H9 (cell line): ENCODE results near the gene C1QTNF3. TPM values are rescaled to one million over a fixed set of nuclear protein-coding genes. Genes with fewer than 3 reads are reported as not detected.

ENCODE experiments used
- DNase-seq: peaks from one replicate; pipeline ENCODE4 v3.0.0-alpha.2; 2017
- H2AFZ ChIP-seq: one replicate; pipeline ENCODE4 v1.6.1; 2013; ENCODE audit warnings: mild to moderate bottlenecking, low read length, control low read depth, moderate library complexity
- H2AK5ac ChIP-seq: 2 replicates; pipeline ENCODE4 v1.6.1; 2013; ENCODE audit warnings: low read length, control low read depth, mixed read lengths; ENCODE audit not compliant: insufficient read length
- H2BK120ac ChIP-seq: one replicate; pipeline ENCODE4 v1.6.1; 2013; ENCODE audit warnings: low read depth, mild to moderate bottlenecking, low read length, control low read depth, inconsistent platforms; ENCODE audit not compliant: poor library complexity, severe bottlenecking
- H2BK12ac ChIP-seq: 2 replicates; pipeline ENCODE4 v1.6.1; 2013; ENCODE audit warnings: low read length, control low read depth, mixed read lengths, low read depth; ENCODE audit not compliant: insufficient read length
- H2BK15ac ChIP-seq: 2 replicates; pipeline ENCODE4 v1.6.1; 2013; ENCODE audit warnings: low read depth, low read length, control low read depth
- H2BK20ac ChIP-seq: one replicate; pipeline ENCODE4 v1.6.1; 2013; ENCODE audit warnings: low read depth, mild to moderate bottlenecking, low read length, control low read depth, inconsistent platforms; ENCODE audit not compliant: poor library complexity, severe bottlenecking
- H2BK5ac ChIP-seq: 2 replicates; pipeline ENCODE4 v1.6.1; 2013; ENCODE audit warnings: low read length, control low read depth, mixed read lengths; ENCODE audit not compliant: insufficient read length
- H3K14ac ChIP-seq: 2 replicates; pipeline ENCODE4 v1.6.1; 2013; ENCODE audit warnings: low read length, control low read depth; ENCODE audit not compliant: insufficient read depth
- H3K18ac ChIP-seq: 2 replicates; pipeline ENCODE4 v1.6.1; 2013; ENCODE audit warnings: low read depth, mild to moderate bottlenecking, mixed read lengths, low read length, control low read depth; ENCODE audit not compliant: insufficient read length
- H3K23ac ChIP-seq: 2 replicates; pipeline ENCODE4 v1.6.1; 2013; ENCODE audit warnings: low read length, control low read depth, mixed read lengths, low read depth; ENCODE audit not compliant: insufficient read length
- H3K23me2 ChIP-seq: 2 replicates; pipeline ENCODE4 v1.6.1; 2013; ENCODE audit warnings: low read depth, mild to moderate bottlenecking, mixed read lengths, low read length, control low read depth; ENCODE audit not compliant: insufficient read length, poor library complexity, severe bottlenecking
- H3K27ac ChIP-seq: 2 replicates; pipeline ENCODE4 v1.5.1; 2013; ENCODE audit warnings: low read length, control low read depth, mixed read lengths, low read depth; ENCODE audit not compliant: insufficient read length
- H3K27me3 ChIP-seq: 2 replicates; pipeline ENCODE4 v1.6.1; 2013; ENCODE audit warnings: low read length, control low read depth, inconsistent platforms; ENCODE audit not compliant: insufficient read depth
- H3K4ac ChIP-seq: 2 replicates; pipeline ENCODE4 v1.6.1; 2013; ENCODE audit warnings: low read depth, mild to moderate bottlenecking, control low read depth, inconsistent platforms, low read length, moderate library complexity
- H3K4me1 ChIP-seq: 2 replicates; pipeline ENCODE4 v1.6.1; 2013; ENCODE audit warnings: low read length, control low read depth, inconsistent platforms; ENCODE audit not compliant: insufficient read depth
- H3K4me2 ChIP-seq: 2 replicates; pipeline ENCODE4 v1.6.1; 2013; ENCODE audit warnings: low read length, control low read depth, mixed read lengths; ENCODE audit not compliant: insufficient read length, insufficient read depth
- H3K56ac ChIP-seq: 2 replicates; pipeline ENCODE4 v1.6.1; 2013; ENCODE audit warnings: low read depth, mild to moderate bottlenecking, mixed read lengths, low read length, control low read depth; ENCODE audit not compliant: insufficient read length
- H3K79me1 ChIP-seq: 2 replicates; pipeline ENCODE4 v1.6.1; 2013; ENCODE audit warnings: low read depth, mild to moderate bottlenecking, moderate library complexity, low read length, control low read depth, inconsistent platforms; ENCODE audit not compliant: insufficient read depth, poor library complexity, severe bottlenecking
- H3K79me2 ChIP-seq: 2 replicates; pipeline ENCODE4 v1.6.1; 2013; ENCODE audit warnings: low read length, control low read depth, inconsistent platforms; ENCODE audit not compliant: insufficient read depth
- H3K9ac ChIP-seq: 2 replicates; pipeline ENCODE4 v1.6.1; 2013; ENCODE audit warnings: low read length, control low read depth, mixed read lengths; ENCODE audit not compliant: insufficient read length; ENCODE audit errors: extremely low read depth
- H3K9me3 ChIP-seq: one replicate; pipeline ENCODE4 v1.6.1; 2013; ENCODE audit warnings: low read depth, low read length, inconsistent platforms; ENCODE audit not compliant: control insufficient read depth
- H3T11ph ChIP-seq: one replicate; pipeline ENCODE4 v1.6.1; 2013; ENCODE audit warnings: mild to moderate bottlenecking, low read length, control low read depth, inconsistent platforms
- H4K20me1 ChIP-seq: one replicate; pipeline ENCODE4 v1.6.1; 2013; ENCODE audit not compliant: control insufficient read depth, insufficient read length, insufficient read depth
- H4K5ac ChIP-seq: 2 replicates; pipeline ENCODE4 v1.6.1; 2013; ENCODE audit warnings: low read depth, mild to moderate bottlenecking, mixed read lengths, low read length, control low read depth; ENCODE audit not compliant: insufficient read length
- H4K8ac ChIP-seq: replicated peaks from 2 replicates; pipeline ENCODE4 v1.6.1; 2013; ENCODE audit warnings: low read length, control low read depth, mixed read lengths, low read depth; ENCODE audit not compliant: insufficient read length
- H4K91ac ChIP-seq: 2 replicates; pipeline ENCODE4 v1.6.1; 2013; ENCODE audit warnings: low read depth, mild to moderate bottlenecking, moderate library complexity, mixed read lengths, low read length, control low read depth; ENCODE audit not compliant: insufficient read length
- H3K27ac Mint-ChIP-seq, 3 experiments: 2 replicates in 2 of 3; 3 replicates in 1 of 3; pipeline ENCODE4 v1.8.0; 2020 to 2021; ENCODE audit warnings: mixed read lengths in 3 of 3, mild to moderate bottlenecking in 1 of 3, moderate library complexity in 1 of 3
- H3K27me3 Mint-ChIP-seq: 2 replicates; pipeline ENCODE4 v1.8.0; 2021; ENCODE audit warnings: low read depth, mild to moderate bottlenecking, moderate library complexity, mixed read lengths
- H3K36me3 Mint-ChIP-seq, 3 experiments: 2 replicates in 2 of 3; 3 replicates in 1 of 3; pipeline ENCODE4 v1.8.0; 2020 to 2021; ENCODE audit warnings: low read depth in 3 of 3, mixed read lengths in 3 of 3; ENCODE audit not compliant: insufficient read depth in 1 of 3
- H3K4me1 Mint-ChIP-seq, 2 experiments: 2 replicates each; pipeline ENCODE4 v1.8.0; 2020; ENCODE audit warnings: mixed read lengths in 2 of 2
- H3K4me3 Mint-ChIP-seq, 2 experiments: 2 replicates in 1 of 2; 3 replicates in 1 of 2; pipeline ENCODE4 v1.8.0; 2020 to 2021; ENCODE audit warnings: mild to moderate bottlenecking in 2 of 2, mixed read lengths in 2 of 2, moderate library complexity in 1 of 2
- H3K9me3 Mint-ChIP-seq, 2 experiments: 2 replicates in 1 of 2; 3 replicates in 1 of 2; pipeline ENCODE4 v1.8.0; 2020; ENCODE audit warnings: mild to moderate bottlenecking in 2 of 2, mixed read lengths in 2 of 2, moderate library complexity in 1 of 2
- WGBS: extraction: QIAGEN DNeasy Blood & Tissue Kit; methylation state at CpG from one replicate; pipeline ENCODE4 v1.1.7; 2013; ENCODE audit warnings: missing lambda C conversion rate, low lambda C conversion rate, mixed read lengths; ENCODE audit not compliant: insufficient read length; ENCODE audit errors: extremely low coverage; 5-methylcytosine and 5-hydroxymethylcytosine counted together
- total RNA-seq: library from RNA; stranded (reverse); gene quantifications from 2 replicates; pipeline ENCODE4 v1.2.1, GENCODE V29; 2021
- TF ChIP-seq, protein P1 (sequence below): fragments of 200-600 bp; sonication (generic); conservative IDR thresholded peaks from 3 replicates; pipeline ENCODE4 v1.8.0; 2021; ENCODE audit warnings: antibody characterized with exemption, mild to moderate bottlenecking

The C1QTNF3 gene
- total RNA-seq, 1 experiment from 2014 or later, result 1.1 TPM

GRCh38 chr5:34026089-34026761 lies 16.8 kb downstream of the C1QTNF3 start:
- H2BK12ac ChIP-seq, result no peak overlapping the region
- no peak overlapping the region for H2BK120ac ChIP-seq
- H3K27ac ChIP-seq, result no peak overlapping the region
- no peak overlapping the region for H3K23ac ChIP-seq
- H2BK20ac ChIP-seq, result no peak overlapping the region
- TF ChIP-seq, protein P1, sequence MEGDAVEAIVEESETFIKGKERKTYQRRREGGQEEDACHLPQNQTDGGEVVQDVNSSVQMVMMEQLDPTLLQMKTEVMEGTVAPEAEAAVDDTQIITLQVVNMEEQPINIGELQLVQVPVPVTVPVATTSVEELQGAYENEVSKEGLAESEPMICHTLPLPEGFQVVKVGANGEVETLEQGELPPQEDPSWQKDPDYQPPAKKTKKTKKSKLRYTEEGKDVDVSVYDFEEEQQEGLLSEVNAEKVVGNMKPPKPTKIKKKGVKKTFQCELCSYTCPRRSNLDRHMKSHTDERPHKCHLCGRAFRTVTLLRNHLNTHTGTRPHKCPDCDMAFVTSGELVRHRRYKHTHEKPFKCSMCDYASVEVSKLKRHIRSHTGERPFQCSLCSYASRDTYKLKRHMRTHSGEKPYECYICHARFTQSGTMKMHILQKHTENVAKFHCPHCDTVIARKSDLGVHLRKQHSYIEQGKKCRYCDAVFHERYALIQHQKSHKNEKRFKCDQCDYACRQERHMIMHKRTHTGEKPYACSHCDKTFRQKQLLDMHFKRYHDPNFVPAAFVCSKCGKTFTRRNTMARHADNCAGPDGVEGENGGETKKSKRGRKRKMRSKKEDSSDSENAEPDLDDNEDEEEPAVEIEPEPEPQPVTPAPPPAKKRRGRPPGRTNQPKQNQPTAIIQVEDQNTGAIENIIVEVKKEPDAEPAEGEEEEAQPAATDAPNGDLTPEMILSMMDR, result no peak
- no peaks in the 10 kb centered on the region for H3K9me3 ChIP-seq
- no peaks in the 10 kb centered on the region; a peak in 2 of 7 replicates for H3K36me3 Mint-ChIP-seq
- no peak overlapping the region for H4K8ac ChIP-seq
- no peak overlapping the region for H3K4me2 ChIP-seq
- H3K27me3 ChIP-seq, result no peaks in the 10 kb centered on the region
- H3K4me1 Mint-ChIP-seq, result peaks cover 8 to 9% of the 10 kb centered on the region in 2 experiments; a peak in 1 of 4 replicates
- no peaks in the 10 kb centered on the region for H3K79me2 ChIP-seq
- H2AK5ac ChIP-seq, result no peak overlapping the region
- H2BK15ac ChIP-seq, result no peak overlapping the region
- no CpG with 5 or more reads among the region's 9 CpGs for WGBS
- H3K18ac ChIP-seq, result no peak overlapping the region
- H3T11ph ChIP-seq, result no peak overlapping the region
- no peaks in the 10 kb centered on the region for H3K23me2 ChIP-seq
- no peak overlapping the region for H3K4ac ChIP-seq
- H4K91ac ChIP-seq, result no peak overlapping the region
- no peak overlapping the region for H2AFZ ChIP-seq
- H4K5ac ChIP-seq, result no peak overlapping the region
- no peak overlapping the region for H3K56ac ChIP-seq
- no peaks in the 10 kb centered on the region for H3K79me1 ChIP-seq
- DNase-seq, result no peak
- no peak overlapping the region for H2BK5ac ChIP-seq
- H4K20me1 ChIP-seq, result no peaks in the 10 kb centered on the region
- no peak overlapping the region for H3K9ac ChIP-seq
- no peaks in the 10 kb centered on the region for H3K9me3 Mint-ChIP-seq
- no peak overlapping the region for H3K14ac ChIP-seq
- H3K4me3 Mint-ChIP-seq, result no peak overlapping the region
- H3K4me1 ChIP-seq, result no peaks in the 10 kb centered on the region; the same call in 1 of the 2 replicates
- H3K27ac Mint-ChIP-seq, result peak overlapping the region in 1 of 3 experiments; percentile 54; a peak in 3 of 7 replicates
- H3K27me3 Mint-ChIP-seq, result no peaks in the 10 kb centered on the region
